Skeletal muscle cell (primary cell): ENCODE data around the gene NEMF.
"Not testable (repeated sequence)": the region's sequence is repeated elsewhere in the genome, so short reads cannot be mapped to it uniquely, and the experiment has no call there.

ENCODE experiments used
- DNase-seq: peaks from one replicate; pipeline ENCODE4 v3.0.0-alpha.2; 2010; ENCODE audit warnings: low read depth
- H3K4me3 ChIP-seq: 2 replicates; pipeline ENCODE4 v1.5.1; 2011; ENCODE audit warnings: low read depth, mild to moderate bottlenecking, control low read depth, low read length, moderate library complexity

The NEMF gene

DNA sequence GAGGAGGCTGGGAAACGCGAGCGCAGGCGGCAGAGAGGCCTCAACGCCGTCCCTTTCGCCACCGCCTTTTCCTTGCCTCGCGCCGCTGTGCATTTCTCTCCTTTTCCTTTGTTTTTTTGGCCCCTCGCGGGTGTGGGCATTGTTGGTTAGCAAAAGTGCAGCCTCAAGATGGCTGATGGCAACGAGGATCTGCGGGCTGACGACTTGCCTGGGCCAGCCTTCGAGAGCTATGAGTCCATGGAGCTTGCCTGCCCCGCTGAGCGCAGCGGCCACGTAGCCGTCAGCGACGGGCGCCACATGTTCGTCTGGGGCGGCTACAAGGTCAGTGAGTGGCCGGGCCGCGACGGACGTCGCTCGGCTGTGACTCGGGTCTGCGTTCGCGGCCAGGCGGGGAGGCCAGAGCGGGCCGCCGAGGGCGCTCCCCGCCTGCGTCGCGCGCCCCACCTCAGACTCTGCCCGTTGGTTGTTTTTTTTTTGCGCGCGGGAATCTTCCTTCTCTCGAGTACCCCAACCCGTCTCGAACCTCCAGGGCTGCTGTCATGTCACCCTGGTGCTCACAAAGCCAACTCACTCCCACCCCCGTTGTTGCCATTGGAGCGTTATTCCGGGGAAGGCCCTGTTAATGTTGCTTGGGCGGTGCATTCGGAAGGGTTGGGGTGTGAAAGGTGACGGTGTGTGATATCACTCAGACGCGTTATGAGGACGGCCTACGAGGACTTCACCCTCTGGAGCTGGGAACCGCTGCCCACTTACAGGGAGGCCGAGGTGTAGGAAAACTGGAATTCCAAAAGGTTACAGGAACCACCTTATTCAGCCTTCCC lies 84.1 kb downstream of the NEMF start:
- peak; percentile 34 for DNase-seq
- H3K4me3 ChIP-seq, result peak overlapping the region; percentile 82

DNA sequence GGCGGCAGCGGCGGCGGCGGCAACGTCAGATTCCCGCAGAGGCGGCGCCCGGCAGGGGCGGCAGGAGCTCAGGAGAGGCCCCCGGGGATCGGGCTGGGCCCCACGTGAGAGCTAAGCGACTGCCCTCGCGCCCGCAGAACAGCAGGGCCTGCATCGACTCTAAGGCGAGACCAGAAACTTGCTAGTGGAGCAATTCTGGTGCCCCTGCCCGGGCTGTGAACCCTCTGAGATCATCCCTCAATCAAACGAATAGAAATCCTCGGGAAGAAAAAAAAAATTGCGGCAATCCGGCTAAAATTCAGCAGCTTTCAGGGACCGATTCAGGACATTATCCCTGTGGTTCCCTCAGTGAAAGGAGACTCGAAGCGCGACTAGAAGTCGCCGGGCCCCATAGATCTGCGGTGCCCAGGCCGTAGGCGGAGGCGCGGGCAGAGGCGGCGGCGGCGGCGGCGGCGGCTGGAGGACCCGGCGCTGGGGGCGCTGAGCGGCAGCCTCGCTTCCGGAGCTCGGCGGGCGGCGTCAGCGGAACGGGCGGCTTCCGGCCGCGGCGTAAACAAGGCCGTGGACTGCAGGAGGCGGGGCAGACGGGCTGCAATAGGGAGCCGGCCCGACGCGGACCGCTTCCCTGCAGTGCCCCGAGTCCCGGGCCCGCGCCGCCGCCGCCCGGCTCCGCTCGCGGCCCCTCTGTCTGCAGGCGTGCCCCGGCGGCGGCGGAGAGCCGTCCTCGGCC lies 84.9 kb downstream of the NEMF start, which contains the start of gene KLHDC2:
TSS of gene KLHDC2 (plus strand) at position 583 of the 730 bp plus-strand sequence. CDS start 316 bp downstream, outside the sequence.
- DNase-seq, result peak; percentile 75
- peak within 1 kb of the TSS; percentile 82 for H3K4me3 ChIP-seq

DNA sequence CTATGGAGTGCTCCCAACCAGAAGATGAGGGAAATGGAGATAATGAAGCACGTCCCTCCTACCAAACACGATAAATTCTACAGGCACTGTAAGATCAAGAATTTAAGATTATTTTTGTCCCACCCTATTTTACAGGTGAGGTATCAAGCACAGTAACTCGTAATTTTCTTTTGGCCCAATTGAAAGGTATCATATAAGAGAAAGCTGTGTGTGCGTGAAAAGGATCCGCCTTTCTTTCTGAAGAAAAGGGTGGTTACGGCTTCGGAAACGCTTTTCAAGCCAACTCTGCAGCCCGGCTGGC lies 85.4 kb downstream of the NEMF start:
- no peak for DNase-seq
- H3K4me3 ChIP-seq, result peak overlapping the region; percentile 82

DNA sequence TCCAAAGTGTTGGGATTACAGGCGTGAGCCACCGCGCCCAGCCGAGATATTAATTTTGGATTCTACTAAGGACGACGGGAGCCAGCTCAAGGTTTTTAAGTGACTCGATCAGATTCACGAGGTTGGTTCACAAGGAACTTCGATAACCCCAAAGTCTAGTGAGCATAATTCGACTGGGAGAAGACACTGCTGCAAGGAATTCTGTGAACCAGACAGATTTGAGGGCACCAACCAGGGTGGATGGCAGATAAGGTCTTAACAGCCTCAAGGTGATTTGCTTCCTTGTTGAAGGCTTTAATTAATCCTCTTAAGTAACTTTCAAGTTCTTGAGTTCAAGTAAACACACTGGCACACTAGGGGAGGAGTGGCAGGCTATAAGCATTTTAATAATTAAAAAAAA lies 85.7 kb downstream of the NEMF start:
- DNase-seq, result no peak
- peak overlapping the region; percentile 82 for H3K4me3 ChIP-seq

DNA sequence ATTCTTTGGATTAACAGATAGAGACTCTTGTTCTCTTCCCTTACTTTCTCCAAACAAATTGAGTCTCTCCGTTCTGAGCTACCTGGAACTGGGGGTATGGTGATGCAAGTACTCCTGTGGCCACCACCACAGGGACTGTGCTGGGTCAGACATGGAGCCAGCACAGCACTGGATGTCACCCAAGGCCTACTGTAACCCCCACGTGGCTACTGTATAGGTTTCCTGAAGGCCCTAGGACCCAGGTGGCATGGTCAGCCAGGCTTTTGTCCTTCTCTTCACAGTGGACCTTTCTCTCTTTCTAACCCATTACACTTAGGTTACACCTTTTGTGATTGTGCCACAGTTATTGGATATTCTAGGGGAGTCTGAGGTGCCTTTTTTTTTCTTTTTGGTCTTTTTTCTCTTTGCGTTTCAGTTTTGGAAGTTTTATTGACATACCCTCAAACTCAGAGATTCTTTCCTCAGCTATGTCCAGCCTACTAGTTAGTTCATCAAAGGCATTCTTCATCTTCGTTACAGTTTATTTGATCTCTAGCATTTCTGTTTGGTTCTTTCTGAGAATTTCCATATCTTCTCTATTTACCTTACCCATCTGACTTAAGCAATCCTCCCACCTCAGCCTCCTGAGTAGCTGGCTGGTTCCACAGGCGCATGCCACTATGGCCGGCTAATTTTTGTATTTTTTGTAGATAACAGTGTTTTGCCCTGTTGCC lies 90.6 kb downstream of the NEMF start:
- no peak overlapping the region for H3K4me3 ChIP-seq
- DNase-seq, result no peak

DNA sequence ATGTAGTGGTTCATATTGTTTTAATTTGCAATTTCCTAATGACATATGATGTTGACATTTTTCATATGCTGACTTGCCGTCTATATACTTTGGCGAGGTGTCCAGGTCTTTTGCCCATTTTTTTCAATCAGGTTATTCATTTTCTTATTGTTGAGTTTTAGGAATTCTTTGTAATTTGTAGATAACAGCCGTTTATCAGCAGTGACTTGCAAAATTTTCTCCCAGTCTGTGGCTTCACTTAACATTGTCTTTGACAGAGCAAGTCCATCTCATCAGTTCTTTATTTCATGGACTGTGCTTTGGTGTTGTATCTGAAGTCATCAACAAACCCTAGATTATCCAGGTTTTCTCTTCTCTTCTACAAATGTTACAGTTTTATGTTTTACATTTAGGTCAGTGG lies 97.2 kb downstream of the NEMF start:
- H3K4me3 ChIP-seq, result no peak overlapping the region
- DNase-seq, result no peak

DNA sequence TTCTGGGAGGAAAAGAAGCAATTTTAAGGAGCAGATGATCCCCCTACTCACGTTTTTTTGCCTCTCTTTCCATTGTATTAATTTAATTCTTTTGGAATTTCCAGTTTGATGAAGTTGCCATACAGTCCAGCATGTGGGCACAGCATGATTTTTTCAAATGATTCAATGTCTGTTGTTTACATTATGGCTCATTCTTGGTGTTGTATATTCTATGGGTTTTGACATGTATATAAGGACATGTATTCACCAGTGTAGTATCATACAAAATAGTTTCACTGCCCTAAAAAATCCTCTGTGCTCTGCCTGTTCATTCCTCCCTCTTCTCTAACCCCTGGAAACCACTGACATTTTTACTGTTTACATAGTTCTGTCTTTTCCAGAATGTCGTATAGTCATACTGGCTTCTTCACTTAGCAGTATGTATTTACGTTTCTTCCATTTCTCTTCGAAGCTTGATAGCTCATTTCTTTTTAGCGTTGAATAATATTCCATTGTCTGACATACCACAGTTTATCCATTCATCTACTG lies 98.0 kb downstream of the NEMF start:
- H3K4me3 ChIP-seq, result no peak overlapping the region
- DNase-seq, result no peak

DNA sequence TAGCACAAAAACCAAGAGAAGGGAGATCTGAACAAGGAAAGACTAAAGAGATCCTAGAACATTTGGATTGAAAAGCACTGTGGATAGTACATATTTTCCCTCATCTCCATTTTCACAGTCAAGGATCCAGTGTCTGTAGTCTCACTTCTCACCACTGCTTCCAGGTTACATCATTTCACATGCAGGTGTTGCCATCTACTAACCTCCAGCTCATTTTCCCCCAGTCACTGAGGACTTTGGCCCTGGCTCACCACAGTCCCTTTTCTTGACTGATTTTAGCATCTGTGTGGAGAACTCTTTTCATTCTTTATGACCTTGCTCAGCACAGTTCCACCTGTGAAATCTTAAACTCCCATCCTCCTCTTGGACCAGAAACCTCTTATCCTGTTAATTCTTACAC lies 106.1 kb downstream of the NEMF start:
- H3K4me3 ChIP-seq, DNase-seq: not testable (repeated sequence)

DNA sequence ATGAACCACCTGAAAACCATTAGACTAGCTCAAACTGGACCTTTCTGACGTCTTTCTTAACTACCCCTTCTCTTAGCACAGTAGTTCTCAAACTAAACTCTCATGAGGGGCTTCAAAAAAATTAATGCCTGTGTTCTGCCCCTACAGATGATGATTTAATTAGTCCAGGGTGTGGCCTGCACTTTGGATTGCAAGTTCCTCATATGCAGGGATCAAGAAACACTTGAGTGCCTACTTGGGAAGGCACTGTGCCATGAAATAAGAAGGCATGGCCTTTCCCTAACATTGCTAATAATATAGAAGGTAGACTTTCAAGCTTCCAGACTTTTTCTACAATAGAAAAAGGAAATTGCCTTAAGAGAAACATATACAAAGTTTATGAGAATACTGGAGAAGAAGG lies 107.4 kb downstream of the NEMF start:
- DNase-seq, result no peak
- no peak overlapping the region for H3K4me3 ChIP-seq

DNA sequence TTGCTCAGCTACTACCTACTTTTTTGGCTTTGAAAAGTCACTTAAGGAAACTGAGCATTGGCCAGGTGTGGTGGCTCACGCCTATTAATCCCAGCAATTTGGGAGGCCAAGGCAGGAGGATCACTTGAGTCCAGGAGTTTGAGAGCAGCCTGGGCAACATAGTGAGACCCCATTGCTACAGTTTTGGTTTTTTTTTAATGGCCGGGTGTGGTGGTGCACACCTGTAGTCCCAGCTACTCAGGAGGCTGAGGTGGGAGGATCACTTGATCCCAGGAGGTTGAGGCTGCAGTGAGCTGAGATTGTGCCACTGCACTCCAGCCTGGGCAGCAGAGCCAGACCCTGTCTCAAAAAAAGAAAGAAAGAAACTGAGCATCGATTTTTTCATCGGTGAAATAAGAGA lies 116.9 kb downstream of the NEMF start:
- not testable (repeated sequence) for H3K4me3 ChIP-seq, DNase-seq

DNA sequence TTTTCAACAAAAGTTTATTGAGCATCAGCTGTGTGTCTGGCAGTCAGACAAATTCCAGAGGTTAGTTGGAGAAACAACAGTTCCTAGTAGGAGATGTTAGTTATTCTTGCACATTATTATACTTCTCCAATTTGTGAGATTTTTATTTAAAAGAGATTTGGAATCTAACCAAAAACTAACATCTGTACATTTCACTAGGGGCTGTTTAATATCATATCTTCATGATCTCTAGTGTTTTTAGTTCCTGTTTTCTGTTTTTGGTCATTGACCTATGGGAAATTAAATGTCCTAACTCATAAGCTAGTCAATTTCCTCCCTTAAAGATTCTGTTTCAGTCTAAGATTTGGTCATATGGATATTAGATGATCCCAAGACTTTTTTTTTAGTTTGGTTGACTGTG lies 118.8 kb downstream of the NEMF start:
- H3K4me3 ChIP-seq, result no peak overlapping the region
- no peak for DNase-seq

DNA sequence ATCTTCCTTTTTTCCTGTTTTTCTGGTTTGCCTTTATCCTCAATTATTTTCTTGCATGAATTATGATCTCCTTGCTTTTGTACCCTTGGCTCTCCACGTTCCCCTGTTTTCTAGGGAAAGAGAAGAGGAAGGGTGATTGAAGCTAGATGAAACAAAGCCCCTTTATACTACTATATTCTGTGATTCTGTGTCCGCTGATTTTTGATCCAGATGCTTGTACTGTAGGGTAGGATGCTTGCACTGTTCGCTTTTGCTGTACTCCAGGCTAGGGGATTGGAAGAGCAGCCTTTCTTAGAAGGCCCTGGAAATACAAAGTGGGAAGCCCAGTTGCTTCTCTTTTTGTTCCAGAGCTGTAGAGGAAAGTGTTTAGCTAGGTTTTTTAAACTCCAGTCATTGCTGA lies 119.7 kb downstream of the NEMF start:
- DNase-seq, result no peak
- no peak overlapping the region for H3K4me3 ChIP-seq
